Activated CD4-positive, alpha-beta T cell treated with anti-CD3 and anti-CD28 coated beads, Interleukin-2, Interleukin-4, amounts not matched to agents 100 ng/mL and 50 ng/mL, durations not matched to agents 16 hours and 8 hours (primary cell): ENCODE data around the gene DOK1.
"Not testable (repeated sequence)": the region's sequence is repeated elsewhere in the genome, so short reads cannot be mapped to it uniquely, and the experiment has no call there.

ENCODE experiments used
- DNase-seq: peaks from one replicate; pipeline ENCODE4 v3.0.0-alpha.2; 2020; ENCODE audit warnings: low spot score

DOK1 gene

DNA sequence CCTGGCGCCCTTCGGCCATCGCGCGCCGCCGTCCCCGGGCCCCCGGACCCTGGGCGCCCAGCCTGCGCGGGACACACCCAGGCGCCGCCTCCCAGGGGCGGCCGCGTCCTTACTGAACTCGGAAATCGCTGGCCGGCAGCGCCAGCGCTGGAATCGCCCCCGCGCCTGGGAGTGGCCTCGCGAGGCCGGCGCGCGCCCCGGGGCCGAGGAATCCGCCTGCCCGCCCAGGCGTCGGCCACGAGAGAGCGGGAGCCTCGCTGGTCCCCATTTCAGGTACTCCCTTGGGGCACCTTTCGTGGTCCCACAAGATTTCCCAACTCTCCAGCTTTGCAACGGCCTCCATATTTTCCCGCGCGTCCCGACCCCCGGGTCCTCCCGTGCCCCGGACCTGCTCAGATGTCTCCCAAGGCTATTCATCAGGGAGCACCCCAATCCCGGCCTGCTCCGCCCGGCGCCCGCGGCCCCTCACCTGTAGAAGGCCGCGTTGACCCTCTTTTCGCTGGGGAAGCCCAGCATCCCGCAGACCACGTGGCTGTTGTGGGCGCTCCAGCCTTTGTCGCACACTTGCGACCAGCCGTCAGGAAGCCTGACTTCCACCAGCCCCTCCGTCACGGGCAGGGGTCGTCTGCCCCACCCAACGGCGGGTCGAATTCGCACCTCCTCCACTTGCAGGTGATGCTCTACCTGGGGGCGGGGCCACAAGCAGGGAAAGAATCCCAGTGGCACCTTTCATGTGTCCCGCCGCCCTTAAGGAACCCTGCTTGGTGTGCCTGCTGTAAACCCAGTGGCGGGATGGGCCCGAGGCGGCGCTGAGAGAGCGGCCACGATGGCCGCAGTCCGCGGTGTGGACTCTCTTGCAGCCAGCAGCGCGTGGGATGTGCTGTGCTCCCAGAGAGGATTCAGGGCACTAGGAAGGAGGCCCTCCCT is 5.4 kb upstream of the DOK1 start:
- no peak for DNase-seq

DNA sequence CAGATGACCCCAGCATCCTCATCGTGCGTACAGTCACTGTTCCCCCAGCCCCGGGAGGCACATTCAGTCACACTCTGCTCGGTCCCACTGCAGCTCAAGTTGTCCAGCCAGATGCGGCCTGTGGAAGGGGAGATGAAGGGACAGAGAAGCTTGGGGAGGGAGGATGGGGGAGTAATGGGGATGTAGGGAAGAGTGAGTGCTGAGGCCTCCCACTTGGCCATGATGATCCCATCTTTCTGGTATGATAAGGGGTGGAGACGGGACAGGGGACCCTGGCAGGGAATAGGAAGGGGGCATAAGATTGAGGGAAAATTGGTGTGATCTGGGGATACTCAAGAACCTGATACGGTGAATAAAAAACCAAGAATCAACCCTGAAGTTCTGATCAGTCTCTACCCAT is 4.3 kb upstream of the DOK1 start:
- no peak for DNase-seq

DNA sequence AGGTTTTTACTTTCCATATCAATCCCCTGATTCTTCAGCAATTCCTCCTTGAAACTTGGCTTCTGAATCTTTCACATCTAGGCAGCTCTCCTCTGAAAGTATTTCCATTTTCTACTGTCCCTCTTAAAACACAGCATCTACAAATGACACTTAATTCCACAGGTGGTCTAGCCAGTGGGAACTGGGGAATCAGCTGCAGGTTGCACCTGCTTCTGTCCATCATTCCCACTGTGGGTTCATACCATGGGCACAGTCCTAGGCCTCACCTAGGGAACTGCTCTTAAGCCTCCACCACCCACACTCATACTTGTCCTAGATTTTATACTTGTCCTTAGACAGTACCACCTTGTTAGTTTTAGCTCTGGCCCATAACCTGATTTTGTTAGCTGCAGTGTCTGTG is 3.0 kb upstream of the DOK1 start:
- DNase-seq, result no peak

DNA sequence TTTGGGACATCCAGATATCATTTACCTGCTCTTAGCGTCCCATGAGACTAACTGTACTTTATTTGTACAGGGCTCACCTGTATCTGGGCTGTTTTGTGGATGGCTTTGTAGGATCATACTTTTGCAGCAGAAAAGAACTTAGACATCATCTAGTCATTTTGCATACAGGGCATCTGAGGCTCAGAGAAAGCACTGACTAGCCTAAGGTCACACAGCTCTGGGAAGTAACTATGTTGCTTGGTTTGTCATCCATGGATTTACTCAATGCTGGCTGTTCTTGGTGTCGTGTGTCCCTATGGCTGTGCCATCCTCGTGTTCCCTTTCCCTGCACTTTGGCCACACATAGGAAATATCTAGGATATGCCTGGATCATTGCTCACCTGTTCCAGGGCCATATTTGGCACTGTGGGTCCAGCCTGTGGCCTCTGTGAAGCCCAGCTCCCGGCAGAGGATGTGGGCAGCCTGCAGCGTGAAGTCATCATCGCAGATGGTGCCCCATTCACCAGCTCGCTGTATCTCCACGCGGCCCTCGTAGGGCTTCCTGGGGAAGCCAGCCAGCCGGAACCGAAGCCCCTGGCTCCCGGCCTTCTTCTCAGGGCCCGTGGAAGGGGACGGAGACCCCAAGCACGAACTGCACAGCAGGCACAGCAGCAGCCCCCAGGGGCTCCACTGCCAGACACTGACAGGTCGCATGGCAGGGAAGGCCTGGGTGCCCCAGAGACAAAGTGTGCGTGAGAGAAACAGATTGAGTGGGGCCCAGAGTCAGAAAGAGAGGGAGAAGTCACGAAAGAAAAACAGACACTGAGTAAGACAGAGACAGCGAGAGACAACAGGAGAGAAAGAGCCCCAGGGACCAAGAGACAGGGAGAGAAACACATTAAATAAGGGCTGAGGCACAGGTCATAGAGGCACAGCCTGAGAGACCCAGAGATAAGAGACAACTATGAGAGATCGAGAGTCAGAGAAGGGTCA is 2.3 kb upstream of the DOK1 start:
- no peak for DNase-seq

DNA sequence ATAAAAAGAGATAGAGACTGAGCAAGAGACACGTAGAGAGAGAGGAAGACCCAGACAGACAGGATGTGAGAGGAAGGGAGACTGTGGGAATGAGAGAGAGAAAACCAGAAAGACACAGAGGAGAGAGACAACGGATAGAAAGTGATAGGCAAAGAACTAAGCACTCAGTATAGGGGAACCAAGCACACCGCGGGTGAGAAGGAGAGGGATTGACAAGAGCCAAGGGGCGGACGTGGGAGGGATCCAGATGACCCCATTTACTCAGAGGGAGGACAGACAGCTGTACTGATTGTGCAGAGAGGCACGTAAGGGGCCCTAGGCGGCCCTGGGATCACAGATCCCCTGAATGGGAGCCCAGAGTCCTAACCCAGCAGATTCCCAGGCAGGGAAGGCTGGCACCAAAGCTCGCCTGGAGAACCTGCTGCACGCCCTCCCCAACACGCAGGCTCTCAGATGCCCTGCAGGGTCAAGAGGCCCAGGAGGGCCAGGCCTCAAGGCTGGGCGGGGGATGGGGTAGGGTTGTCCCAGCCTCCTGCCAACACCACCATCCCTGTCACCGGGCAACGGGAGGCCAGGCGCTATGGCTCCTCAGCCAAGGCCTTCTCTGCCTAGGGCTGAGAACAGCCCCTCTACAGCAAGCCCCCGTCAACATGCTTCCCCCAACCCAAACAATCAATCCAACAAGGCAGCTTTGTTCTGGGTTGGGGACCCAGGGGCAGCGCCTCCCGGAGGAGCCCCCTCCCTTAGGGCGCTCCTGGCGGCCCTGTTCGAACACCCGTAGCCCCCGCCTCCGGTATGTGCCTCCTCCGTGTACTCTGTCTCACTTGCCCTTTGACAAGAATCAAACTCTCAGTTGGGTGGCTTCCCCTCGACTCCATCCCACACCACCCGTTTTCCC is 1.4 kb upstream of the DOK1 start:
- DNase-seq, result no peak

DNA sequence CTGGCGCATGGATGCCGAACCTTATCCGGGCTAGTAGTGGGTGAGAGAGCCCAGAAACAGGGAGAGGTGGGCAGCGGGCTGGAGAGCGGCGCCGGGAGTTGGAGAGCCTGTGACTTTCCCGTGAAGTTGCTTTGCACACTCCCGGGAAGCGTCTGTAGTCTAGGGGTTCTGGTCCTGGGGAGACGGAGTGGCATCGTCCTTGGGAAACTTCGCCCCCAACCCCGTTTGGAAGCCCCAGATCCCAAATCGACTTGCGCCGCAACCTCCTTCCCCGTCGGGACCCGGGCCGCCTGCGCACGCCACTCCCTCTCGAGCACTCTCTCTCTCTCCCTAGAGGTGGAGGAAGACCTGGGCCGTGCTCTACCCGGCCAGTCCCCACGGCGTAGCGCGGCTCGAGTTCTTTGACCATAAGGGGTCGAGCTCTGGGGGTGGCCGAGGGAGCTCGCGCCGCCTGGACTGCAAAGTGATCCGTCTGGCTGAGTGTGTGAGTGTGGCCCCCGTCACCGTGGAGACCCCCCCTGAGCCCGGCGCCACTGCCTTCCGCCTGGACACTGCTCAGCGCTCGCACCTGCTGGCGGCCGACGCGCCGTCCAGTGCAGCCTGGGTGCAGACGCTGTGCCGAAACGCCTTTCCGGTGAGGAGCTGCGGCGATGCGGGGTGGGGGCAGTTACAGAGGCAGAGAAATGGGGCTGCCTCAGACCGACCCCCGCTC is 456 bp downstream of the DOK1 start:
- DNase-seq, result no peak

DNA sequence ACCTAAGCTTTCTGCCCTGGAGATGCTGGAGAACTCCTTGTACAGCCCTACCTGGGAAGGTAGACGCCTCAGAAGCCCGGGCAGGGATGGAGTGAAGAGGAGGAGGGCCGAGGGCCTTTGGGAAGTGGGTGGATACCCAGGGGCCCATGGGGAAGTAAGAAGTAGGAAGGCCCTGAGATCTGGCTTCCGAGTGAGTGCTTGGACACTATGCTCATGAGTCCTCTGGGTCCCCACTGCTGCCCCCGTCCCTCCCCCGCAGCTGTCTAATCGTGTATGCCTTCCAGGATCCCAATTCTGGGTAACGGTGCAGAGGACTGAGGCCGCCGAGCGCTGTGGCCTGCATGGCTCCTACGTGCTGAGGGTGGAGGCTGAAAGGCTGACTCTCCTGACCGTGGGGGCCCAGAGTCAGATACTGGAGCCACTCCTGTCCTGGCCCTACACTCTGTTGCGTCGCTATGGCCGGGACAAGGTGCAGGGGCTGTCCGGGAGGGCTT is 1.1 kb downstream of the DOK1 start:
- no peak for DNase-seq

DNA sequence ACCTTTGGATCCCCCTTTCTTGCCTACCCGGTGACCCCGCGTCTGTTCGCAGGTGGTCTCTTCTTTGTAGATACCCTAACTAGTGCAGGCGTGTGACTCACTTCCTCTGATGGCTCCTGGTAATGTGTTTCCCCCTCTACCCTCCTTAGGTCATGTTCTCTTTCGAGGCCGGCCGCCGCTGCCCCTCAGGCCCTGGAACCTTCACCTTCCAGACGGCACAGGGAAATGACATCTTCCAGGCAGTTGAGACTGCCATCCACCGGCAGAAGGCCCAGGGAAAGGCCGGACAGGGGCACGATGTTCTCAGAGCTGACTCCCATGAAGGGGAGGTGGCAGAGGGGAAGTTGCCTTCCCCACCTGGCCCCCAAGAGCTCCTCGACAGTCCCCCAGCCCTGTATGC is 1.6 kb downstream of the DOK1 start:
- DNase-seq, result no peak

DNA sequence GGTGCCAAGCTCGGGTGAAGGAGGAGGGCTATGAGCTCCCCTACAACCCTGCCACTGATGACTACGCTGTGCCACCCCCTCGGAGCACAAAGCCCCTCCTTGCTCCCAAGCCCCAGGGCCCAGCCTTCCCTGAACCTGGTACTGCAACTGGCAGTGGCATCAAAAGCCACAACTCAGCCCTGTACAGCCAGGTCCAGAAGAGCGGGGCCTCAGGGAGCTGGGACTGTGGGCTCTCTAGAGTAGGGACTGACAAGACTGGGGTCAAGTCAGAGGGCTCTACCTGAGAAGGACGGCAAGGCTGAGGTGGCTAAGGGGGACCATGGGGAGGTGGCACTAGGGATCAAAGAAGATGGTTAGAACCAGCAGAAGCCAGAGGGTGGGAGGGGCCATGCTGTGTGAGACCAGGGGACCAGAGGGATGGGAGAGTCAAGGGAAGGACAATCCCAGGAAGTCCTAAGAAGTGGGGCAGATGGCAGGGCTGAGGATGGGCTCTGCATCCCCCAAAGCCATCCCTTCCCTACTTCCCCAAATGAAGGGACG is 2.4 kb downstream of the DOK1 start:
- DNase-seq, result no peak

DNA sequence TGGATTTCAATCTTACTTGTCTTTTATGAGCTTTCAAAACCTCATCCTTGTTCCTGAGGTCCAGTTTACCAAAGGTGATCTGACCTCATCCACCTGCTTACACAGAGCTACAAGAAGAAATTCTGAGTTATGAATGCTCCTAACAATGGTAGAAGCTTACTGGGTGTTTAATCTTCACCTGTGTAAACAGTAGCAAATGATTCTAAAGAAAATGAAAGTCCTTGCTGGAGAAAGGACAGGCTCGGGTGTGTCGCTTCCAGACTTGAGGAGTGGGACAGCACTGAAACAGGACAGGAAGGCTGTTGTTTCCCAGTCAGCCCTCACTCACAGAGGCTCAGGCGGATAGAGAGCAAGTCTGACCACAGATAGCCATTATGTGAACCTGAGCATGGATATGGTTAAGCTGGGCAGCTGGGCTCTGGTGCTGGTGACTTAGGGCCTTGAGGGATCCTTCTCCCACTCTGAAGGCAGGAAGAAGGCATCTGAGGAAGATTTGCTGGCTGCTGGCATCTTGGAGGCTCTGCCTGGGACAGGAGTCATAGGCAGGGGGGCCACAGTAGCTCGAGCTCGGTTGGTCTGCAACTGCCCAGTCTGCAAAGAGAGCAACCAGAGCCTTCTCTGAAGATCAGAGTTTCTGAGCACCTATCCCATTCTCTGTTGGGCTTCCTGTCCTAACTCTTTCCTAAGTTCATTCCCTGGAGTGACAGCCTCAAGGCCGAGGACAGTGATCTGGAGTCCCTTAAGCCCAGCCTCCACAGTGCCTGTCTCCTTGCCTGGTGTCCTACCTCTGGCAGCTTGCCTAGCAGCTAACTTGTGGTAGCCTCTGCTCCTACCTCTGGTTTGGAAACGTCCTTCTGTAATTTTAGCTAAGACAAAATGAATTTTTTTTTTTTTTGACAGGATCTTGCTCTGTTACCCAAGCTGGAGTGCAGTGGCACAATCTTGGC is 4.0 kb downstream of the DOK1 start:
- DNase-seq, result no peak

DNA sequence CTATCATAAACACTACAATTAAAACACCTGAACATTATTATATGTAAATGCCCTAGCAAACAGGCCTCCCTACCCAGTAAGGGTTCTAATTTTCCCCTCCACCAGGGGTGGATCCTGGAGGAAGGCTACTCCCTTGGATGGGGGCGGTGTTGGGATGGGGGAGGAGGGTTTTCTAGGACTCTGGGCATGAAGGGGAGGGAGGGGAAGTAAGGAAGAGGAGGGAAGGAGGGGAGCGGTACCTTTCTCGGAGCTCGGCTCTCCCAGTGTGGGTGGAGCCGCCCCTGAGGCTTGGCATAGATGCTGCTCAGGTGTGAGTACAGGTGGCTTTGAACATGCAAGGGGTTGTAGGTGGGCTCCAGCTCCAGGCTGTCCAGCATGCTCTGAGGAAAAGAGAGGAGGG is 5.4 kb downstream of the DOK1 start:
- no peak for DNase-seq

DNA sequence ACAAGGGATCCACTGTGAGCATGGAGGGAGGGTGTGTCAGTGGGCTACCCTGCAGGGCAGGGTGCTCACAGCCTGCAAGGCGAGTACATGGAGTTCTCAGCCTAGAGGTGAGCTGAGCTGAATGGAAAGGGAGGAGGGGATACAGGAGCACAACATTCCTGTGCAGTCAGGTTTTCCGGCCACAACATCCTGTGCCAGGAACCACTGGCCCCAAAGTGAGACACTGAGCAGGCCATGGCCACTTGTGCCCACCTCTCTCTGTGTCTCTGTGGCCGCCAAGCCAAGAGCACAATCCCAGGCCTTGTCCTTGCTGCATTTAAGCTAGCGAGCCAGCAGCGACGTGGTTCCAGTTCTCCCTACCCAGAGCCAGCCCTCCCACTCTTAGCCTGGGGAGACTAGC is 6.1 kb downstream of the DOK1 start:
- no peak for DNase-seq

DNA sequence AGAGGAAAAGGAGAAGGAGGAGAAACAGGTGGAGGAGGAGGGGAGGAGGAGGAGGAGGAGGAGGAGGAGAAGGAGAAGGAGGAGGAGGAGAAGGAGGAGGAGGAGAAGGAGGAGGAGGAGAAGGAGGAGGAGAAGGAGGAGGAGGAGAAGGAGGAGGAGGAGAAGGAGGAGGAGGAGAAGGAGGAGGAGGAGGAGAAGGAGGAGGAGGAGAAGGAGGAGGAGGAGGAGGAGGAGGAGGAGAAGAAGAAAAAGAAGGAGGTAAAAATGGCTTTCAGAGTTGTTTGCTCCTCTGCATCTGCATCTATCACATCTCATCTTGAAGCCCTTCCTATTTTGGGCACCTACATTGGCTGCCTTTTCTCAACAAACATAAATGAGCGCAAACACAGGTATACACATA is 6.5 kb downstream of the DOK1 start:
- not testable (repeated sequence) for DNase-seq

DNA sequence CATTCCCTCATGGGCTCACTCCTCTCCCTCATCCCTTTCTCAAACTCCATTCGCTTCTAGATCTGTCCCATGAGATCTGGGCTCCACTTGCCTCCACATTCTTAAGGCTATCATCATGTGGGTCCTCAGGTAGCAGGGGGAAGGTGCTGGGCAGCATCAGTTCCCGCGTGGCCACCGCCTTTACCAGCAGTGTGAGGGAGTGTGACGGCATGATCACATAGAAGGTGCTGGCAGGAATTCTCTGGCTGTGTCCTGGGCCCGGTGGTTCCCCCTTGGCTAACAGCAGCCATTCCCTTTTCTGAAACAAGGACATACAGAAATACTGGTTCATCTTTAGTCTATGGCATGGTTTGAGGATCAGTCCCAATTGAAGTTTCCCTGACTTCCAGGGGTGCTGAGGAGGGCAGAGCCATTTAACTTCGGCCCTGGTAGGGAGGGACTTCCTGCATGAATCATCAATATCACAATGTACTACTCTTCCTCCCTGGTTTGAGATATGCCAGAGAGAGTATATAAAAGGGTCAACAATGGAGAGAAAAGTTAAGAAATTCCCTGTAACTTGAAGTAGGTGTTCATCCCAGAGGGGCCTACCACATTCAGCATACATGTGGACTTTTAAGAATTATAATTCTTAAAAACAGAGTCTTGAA is 7.7 kb downstream of the DOK1 start:
- no peak for DNase-seq

DNA sequence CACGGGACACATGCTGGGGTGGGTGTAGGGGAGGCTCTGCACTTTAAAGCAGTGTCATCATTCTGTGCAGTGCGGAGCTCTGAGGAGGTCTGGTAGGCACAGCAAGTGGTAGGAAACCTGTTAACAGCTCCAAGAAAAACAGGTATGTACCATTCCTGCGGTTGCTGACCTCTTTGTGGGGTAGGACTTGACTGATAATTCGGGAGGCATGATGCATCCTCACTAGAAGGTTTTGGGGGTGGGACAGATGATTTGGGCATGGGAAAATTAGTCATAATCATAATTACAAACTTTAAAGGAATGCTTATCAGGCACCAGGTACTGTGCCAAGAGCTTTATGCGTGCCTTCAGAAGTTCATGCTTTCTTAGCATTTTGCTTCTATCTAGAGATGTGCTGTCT is 9.7 kb downstream of the DOK1 start:
- DNase-seq, result no peak

DNA sequence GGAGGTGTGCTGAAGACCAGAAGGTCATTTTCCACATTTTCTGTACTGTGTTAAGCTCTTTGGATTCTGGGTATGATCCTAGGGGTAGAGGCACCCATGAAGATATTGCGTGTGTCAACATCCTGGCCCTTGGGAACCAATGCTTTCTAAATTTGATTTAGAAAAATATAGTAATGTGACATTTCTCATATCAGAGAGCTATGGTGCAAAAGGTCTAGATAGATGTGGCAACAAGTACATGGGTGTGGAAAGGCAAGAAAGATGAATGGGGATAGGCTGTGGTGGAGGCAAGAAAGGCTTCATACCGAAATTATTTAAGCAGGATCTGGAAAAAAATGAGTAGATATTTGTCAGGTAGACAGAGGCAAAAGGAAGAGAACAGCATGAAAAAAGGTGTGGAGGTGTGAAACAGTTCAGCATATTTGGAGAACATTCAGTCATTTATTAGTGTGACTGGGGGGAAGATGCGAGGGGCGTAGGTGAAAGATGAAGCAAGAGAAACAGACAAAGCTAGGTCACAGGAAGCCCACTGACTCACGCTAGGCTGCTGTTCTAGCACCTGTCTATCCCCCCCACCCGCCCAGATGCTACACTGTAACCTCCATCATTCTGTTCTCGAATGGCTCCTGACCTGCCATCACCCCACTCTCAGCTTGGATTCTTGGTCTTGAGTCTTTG is 11.7 kb downstream of the DOK1 start:
- DNase-seq, result no peak

DNA sequence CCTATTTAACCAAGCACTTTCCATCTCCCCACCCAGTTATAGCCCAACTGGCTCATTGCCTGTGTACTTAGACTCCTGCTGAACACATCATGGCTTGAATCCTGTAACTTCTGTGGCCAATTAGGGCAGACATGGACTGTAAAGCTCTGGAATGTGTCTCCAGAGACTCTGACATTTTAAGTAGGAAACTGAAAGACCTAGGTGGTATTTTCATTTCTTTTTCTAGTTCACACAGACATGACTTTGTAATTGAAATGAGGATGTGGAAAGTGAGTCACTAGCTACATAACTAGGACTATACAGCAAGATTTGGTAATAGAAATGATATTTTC is 12.2 kb downstream of the DOK1 start:
- no peak for DNase-seq

DNA sequence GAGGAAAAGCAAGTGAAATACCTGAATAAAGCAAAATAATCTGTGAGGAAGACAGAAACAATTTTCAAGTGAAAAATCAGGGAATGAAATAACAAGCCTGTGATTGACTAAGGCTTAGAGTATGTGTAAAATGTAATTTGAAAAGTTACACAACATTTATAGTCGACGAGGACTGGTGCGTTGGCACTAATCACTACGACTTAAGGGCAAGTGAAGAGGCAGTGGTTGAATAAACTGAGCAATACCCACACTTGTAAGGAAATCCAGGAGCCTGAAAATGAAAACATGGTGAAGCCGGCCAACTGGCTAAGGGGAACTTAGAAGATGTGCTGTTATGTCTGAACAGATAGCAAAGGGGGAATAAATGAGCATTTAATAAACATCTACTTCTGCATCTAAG is 13.4 kb downstream of the DOK1 start:
- no peak for DNase-seq

DNA sequence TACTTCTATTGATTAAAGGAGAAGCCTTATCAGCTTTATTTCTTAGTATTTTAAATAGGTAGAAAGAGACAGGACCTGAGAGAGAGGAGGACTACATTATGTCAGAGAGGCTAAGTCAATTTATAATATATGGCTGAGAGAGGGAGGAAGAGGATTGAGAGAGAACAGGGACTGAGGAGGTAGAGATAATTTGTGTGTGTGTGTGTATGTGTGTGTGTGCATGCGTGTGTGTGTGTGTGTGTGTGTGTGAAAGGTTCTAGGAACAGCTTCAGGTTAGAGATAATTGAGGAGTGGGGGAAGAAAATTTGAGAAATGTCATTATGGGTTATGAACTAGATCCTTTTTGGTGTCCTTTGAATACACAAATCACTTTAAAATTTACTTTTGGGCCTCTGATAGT is 15.2 kb downstream of the DOK1 start:
- DNase-seq, result no peak
